AG20443 (cell line): ENCODE results near the gene CHD9.
"Not testable (repeated sequence)": the region's sequence is repeated elsewhere in the genome, so short reads cannot be mapped to it uniquely, and the experiment has no call there.

Source experiments
- DNase-seq: peaks from one replicate; pipeline ENCODE4 v3.0.0; 2012; ENCODE audit warnings: low spot score, mixed read lengths

Gene CHD9

GRCh38 chr16:53281859-53282258 lies 227.1 kb downstream of the CHD9 start:
- no peak for DNase-seq

DNA sequence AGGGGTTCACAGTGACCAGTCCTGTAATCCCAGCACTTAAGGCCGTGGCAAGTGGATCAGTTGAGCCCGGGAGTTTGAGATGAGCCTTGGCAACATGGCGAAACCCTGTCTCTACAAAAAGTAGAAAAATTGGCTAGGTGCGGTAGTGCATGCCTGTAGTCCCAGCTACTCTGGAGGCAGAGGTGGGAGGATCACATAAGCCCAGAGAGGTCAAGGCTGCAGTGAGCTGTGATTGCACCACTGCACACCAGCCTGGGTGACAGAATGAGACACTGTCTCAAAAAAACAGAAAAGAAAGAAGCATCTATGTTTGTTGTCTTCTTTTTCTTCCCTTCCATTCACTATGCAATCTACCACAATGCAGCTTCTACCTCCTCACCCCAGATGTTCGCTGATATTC lies 227.5 kb downstream of the CHD9 start:
- DNase-seq = no peak

DNA sequence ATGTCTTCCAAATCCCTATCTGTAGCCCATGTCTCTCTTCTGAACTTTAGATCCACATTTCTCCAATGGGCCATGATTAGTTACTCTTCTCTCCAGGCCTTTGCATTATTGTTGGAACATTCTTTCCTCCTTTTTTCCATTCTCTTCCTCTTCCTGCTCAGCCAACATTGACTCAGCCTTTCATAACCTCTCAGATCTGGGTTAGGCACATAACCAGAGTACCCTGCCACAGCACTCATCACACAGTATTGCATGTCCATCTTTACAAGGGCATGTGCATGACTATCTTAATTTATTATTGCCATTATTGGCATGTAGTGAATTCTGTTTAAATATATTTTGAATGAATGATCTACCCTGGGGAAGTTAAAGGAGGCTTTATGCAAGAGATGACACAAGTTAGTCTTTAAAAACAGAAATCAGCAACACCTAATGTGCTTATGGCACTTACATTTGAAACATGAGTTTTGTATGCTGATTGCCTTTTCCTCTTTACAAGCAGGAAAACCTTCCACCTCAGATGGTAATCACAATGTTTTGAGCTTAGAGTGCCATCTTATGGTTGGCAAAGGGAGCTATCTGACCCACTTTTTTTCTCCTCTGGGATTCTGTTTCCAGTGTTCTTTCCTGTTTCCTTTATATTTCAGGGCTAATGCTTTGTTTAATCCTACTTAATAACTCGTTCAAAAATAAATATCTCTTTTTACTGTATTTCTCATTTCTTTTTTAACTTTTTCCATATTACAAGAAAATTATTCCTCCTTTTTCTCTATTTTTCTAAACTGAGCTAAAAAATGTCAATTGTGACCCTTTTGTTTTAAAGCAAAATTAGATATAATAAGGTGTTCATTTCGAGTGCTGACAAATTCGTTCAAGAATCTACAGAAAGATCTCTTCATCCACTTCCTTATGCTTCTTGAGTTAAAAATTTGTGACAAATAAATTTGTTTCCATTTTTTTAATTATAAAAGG lies 228.5 kb downstream of the CHD9 start:
- DNase-seq = peak; percentile 53

GRCh38 chr16:53285236-53285635 lies 230.4 kb downstream of the CHD9 start:
- DNase-seq = no peak

DNA sequence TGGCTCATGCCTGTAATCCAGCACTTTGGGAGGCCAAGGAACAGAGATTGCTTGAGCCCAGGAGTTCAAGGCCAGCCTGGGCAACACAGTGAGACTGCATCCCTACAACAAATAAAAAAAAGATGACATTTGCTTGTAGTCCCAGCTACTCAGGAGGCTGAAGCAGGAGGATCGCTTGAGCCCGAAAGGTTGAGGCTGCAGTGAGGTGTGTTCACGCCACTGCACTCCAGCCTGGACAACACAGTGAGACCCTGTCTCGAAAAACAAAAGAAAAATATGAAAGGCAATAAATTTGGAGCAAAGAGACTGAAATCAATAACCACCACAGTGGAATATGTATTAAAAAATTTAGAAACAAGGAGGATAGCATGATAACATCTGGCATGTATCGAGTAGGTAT lies 235.7 kb downstream of the CHD9 start:
- DNase-seq = no peak

- DNase-seq = no peak
Observed at GRCh38 chr16:53291757-53292392, 237.1 kb downstream of the CHD9 start.

DNA sequence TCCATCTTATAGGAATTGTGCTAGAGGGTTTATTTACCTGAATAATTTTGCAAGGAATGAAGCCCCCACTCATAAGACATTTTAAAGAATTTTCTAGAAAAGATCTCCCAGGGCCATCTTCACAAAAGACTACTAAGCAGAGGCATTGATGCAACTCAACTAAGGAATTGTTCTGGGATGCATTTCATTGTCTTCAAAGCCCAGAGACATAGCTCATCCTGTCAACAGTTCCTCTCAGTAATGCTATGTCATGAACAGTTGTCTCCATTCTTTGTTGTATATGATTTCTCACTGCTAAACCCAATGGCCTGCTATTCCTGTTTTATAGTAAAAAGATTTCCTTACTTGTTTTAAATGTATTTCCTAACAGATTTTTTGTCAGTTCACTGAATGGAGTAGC lies 242.7 kb downstream of the CHD9 start:
- DNase-seq = no peak

- no peak for DNase-seq
Observed at GRCh38 chr16:53304334-53304733, 249.5 kb downstream of the CHD9 start.

- no peak for DNase-seq
Observed at GRCh38 chr16:53305743-53306142, 251.0 kb downstream of the CHD9 start.

DNA sequence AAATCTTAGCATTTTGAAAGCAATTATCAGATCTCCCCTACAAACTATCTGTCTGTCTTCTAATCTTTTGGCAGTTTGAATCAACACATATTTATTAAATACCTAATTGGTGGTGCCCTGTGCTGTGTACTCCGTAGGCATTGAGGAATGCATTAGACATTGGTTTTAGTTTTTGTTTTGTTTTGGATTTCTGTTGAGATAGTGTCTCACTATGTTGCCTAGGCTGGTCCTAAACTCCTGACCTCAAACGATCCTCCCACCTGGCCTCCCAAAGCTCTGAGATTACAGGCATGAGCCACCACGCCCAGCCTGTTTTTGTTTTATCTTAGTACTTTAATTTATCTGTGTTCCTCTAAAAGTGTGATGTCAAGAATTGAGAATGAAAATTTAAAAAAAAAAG lies 254.7 kb downstream of the CHD9 start:
- DNase-seq = no peak

DNA sequence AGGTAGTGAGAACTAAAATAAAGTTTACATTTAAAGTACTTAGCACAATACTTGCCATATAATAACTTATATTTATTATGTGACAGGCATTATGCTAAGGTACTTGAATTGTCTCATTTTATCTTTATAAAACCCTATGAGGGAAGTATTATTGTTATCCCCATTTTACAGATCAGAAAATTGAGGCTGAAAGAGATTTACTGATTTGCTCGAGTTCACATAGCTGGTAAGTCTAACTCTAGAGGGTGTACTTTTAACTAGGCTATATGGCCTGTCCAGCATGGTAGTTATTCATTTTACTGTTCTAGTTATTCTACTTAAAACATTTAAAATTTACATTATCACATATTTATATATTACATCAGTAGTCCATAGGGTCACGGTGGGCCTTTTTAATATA lies 266.2 kb downstream of the CHD9 start:
- DNase-seq = no peak

GRCh38 chr16:53323924-53324323 lies 269.1 kb downstream of the CHD9 start:
- no peak for DNase-seq

DNA sequence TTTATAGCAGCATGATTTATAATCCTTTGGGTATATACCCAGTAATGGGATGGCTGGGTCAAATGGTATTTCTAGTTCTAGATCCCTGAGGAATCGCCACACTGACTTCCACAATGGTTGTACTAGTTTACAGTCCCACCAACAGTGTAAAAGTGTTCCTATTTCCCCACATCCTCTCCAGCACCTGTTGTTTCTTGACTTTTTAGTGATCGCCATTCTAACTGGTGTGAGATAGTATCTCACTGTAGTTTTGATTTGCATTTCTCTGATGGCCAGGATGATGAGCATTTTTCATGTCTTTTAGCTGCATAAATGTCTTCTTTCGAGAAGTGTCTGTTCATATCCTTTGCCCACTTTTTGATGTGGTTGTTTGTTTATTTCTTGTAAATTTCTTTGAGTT lies 276.2 kb downstream of the CHD9 start:
- DNase-seq = not testable (repeated sequence)

- no peak for DNase-seq
Observed at GRCh38 chr16:53334581-53334980, 279.8 kb downstream of the CHD9 start.

- no peak for DNase-seq
Observed at GRCh38 chr16:53337294-53337693, 282.5 kb downstream of the CHD9 start.

DNA sequence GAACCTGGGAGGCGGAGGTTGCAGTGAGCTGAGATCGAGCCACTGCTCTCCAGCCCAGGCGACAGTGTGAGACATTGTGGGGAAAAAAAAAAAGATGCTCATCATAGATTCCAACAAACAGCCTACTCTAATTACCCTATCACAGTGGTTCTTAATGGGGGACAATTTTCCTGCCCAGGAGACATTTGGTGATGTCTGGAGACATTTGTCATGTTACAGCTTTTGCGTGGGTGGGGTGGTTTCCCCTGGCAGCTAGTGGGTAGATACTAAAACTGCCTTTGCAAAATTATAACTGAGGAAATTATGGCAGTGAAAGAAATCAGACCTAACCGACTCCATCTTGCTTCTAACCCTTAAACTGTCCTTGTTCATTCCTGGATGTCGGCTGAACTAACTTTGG lies 287.0 kb downstream of the CHD9 start:
- DNase-seq = no peak

- DNase-seq = no peak
Observed at GRCh38 chr16:53355064-53355463, 300.3 kb downstream of the CHD9 start.

DNA sequence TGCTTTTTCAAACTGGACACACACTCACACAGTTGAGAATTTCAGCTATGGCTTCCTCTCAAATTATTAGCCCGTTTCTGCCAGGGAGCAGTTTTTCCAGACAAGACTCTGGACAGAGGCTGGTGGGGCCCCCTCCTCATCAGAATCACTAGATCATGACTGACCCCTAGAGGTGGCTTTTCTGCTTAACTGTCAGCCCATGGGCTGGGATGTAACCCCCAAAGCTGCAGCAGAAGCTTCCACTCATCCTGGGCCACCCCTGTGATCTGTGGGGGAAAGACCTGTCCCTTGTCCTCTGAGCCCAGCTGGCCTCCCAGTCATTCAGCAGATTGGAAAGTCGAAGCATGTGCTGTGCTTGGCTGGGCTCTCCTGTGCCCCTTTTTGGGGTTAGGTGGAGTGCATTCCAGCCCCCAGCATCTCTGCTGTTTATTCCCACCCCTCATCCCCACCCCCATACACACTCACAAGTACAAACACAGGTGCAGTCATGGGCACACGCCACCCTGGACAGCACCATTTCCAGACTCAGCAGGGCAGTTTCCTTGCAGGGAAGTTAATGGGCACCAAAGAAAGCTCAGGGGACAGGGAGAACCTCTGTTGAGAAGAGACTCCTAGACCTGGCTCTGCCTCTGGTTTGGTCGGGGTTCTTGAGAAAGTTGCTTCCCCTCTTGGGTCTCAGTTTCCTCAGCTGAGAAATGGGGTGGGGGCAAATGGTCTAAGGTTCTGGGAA lies 301.9 kb downstream of the CHD9 start:
- DNase-seq = no peak

DNA sequence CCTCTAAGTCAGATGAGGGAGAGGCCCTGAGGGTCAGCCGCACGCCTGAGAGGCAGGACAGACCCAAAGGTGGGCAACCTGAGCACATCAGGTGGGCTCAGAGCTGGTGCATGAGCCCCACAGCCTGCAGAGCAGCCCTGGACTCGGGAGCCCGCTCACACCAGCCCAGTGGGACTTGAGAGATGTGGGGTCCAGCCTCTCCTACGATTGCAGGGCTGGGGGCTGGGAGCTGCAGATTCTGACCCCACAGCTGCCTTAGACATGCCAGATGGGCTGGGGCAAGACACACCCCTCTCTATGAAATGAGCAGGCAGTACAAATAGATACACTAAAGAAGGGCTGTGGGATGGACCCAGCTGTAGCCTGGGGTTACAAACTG lies 302.4 kb downstream of the CHD9 start:
- no peak for DNase-seq

GRCh38 chr16:53357955-53358354 lies 303.2 kb downstream of the CHD9 start:
- DNase-seq = no peak

DNA sequence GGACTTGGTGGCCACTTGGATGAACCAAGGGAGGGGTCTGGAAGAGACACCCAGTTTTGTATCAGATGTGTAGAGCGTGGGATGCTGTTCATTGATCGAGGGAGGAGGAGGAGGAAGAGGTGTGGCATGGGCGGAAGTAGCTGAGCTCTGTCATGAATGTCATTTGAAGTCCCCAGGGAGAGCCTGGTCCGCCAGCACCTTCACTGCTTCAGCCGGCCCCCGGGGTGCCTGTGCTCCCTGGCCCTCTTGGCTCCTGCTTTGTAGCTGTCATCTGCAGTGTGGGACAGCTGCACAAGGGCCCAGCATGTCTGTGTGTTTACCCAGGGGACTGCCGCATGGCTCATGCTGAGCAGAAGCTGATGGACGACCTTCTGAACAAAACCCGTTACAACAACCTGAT lies 304.1 kb downstream of the CHD9 start:
- no peak for DNase-seq

GRCh38 chr16:53369921-53370320 lies 315.1 kb downstream of the CHD9 start:
- no peak for DNase-seq

- no peak for DNase-seq
Observed at GRCh38 chr16:53370827-53371226, 316.0 kb downstream of the CHD9 start.
